Measurements from ENCODE around the gene SLC25A15.
"Not testable (repeated sequence)": the region's sequence is repeated elsewhere in the genome, so short reads cannot be mapped to it uniquely, and the experiment has no call there.

Gene SLC25A15

GRCh38 chr13:40813667-40814454 lies 24.4 kb downstream of the SLC25A15 start:
- no peak for DNase-seq (ENCODE audit: low read depth)

- no peak for DNase-seq (ENCODE audit: low read depth)
Measured at GRCh38 chr13:40814803-40815202, 25.4 kb downstream of the SLC25A15 start.

GRCh38 chr13:40818926-40819325 lies 29.5 kb downstream of the SLC25A15 start:
- DNase-seq (ENCODE audit: low read depth): no peak

DNA sequence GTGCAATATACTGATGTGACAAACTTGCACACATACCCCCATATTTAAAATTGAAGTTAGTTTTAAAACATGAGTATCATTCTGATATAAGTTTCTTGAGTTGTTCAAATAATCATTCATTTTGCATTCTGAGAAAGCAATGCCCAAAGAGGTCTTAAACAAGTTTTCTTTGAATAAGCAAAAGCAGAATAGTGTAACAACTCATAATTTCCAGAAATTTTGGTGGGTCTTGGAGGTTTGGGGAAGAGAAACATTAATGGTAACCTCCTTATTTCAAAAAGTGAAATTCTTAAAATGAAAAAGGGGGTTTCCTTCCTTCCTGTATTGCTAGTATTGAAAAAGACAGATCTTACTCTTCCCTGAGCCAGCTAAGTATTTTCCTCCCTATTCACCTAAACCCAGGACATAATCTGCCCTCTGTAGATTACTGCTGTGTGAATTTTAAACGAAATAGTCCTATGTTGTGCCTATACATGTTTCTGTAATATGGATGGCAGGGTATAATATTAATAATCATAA lies 30.4 kb downstream of the SLC25A15 start:
- DNase-seq (ENCODE audit: low read depth): no peak

GRCh38 chr13:40839725-40840124 lies 50.3 kb downstream of the SLC25A15 start:
- not testable (repeated sequence) for DNase-seq (ENCODE audit: low read depth)

GRCh38 chr13:40840955-40841354 lies 51.5 kb downstream of the SLC25A15 start:
- DNase-seq (ENCODE audit: low read depth): not testable (repeated sequence)

All from HS-27A (cell line).